AG10803 (cell line): ENCODE measurements around the gene ABI1.

Source experiments
- DNase-seq: peaks from one replicate; pipeline ENCODE4 v3.0.0; 2010; ENCODE audit warnings: low read depth
- H3K4me3 ChIP-seq: 2 replicates; pipeline ENCODE4 v1.5.1; 2011; ENCODE audit warnings: mild to moderate bottlenecking, low read length, control low read depth
- TF ChIP-seq, protein P1 (sequence below): conservative IDR thresholded peaks from 2 replicates; pipeline ENCODE4 v1.5.1; 2011; ENCODE audit warnings: mild to moderate bottlenecking, low read length, control low read depth, inconsistent platforms

The ABI1 gene

DNA sequence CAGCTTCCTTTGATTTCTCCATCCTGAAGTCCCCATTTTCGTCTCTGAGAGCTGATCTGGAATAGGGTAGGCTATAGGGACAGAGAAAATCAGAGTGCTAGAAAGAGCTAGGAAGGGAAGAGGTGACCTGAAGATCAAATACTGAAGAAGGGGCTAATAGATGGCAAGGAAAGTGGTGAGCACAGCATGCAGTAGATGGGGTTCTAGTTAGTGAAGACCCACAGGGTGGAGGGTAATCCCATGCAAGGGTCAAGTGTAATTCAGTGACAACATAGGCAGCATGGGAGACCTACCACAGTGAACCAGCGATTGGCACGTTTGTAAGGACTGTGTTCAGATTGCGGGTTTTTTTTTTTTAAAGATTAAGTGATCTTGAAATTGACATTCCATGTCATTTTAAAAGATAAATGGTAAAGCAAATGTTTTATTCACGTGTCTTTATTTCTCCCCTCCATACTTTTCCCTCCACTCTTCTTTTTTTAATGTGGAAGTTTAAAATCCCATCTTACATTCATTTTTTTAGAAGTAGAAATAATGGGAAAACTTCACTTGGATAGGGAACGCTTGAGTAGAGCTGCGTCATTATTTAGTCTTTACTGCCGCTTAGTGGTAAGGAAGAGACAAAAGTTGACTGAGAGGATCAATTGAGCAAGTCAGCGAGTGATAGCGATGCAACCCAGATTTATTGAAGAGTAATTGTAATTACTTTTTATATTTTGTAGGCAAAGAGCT is 21.0 kb upstream of the ABI1 start:
- peak; percentile 74 for DNase-seq
- no peak overlapping the region for H3K4me3 ChIP-seq
- TF ChIP-seq, protein P1, sequence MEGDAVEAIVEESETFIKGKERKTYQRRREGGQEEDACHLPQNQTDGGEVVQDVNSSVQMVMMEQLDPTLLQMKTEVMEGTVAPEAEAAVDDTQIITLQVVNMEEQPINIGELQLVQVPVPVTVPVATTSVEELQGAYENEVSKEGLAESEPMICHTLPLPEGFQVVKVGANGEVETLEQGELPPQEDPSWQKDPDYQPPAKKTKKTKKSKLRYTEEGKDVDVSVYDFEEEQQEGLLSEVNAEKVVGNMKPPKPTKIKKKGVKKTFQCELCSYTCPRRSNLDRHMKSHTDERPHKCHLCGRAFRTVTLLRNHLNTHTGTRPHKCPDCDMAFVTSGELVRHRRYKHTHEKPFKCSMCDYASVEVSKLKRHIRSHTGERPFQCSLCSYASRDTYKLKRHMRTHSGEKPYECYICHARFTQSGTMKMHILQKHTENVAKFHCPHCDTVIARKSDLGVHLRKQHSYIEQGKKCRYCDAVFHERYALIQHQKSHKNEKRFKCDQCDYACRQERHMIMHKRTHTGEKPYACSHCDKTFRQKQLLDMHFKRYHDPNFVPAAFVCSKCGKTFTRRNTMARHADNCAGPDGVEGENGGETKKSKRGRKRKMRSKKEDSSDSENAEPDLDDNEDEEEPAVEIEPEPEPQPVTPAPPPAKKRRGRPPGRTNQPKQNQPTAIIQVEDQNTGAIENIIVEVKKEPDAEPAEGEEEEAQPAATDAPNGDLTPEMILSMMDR: peak; percentile 91

DNA sequence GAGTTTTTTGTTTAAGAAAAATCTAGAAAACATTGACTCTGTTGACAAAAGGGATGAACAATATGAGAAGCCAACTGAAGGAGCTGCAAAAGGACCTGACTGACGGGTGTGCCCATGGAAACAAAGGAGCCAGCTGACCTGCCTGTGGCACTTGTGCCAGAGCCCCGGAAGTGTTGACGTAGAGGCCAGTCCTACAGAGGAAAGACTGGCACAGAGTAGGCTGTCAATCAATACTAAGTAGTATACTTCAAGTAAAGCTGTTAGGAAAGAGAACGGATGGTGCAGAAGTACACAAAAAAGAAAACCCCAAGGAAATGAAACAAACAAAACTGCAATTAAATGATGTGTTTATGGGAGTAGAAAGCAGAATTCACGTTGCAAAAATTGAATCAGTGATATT is 19.0 kb upstream of the ABI1 start:
- H3K4me3 ChIP-seq: no peak overlapping the region
- TF ChIP-seq, protein P1: no peak
- no peak for DNase-seq

DNA sequence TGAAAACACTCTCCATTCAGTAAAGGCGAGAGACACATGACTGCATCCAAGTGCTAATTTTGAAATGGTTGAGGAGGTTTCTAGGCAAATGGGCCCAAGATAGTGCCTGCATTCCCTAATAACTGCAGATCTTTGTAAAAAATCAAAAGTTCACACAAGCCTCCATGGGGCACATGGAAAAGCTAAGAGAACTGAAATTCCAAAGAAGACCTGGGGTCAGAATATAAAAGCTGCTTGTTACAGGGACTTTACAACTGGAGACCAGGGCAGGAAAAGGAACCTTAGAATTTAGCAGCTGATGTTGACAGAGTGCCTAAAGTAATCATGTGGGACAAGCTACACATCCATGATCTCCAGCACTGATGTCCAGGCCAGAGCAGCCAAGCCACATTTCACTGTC is 10.0 kb upstream of the ABI1 start:
- H3K4me3 ChIP-seq: no peak overlapping the region
- no peak for DNase-seq
- TF ChIP-seq, protein P1: no peak

DNA sequence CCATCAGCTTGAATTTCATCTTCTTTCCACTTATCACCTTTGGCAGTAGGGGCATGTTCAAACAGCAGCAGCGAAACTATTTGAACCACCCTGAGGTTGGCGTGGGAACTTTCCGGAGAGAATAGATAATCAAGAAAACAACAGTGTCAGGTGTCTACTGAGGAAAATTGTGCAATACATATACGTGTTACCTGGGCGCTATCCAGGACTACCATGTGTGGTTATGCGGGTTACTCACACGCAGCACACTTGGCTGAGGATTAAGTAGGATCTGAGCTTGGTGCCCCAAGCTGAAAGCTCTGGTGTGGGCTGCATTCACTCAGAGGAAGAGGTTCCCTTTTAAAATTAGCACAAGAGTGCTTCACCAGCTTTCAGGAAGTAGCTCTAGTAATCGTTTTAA is 8.8 kb upstream of the ABI1 start:
- peak; percentile 12 for DNase-seq
- H3K4me3 ChIP-seq: no peak overlapping the region
- TF ChIP-seq, protein P1: no peak

DNA sequence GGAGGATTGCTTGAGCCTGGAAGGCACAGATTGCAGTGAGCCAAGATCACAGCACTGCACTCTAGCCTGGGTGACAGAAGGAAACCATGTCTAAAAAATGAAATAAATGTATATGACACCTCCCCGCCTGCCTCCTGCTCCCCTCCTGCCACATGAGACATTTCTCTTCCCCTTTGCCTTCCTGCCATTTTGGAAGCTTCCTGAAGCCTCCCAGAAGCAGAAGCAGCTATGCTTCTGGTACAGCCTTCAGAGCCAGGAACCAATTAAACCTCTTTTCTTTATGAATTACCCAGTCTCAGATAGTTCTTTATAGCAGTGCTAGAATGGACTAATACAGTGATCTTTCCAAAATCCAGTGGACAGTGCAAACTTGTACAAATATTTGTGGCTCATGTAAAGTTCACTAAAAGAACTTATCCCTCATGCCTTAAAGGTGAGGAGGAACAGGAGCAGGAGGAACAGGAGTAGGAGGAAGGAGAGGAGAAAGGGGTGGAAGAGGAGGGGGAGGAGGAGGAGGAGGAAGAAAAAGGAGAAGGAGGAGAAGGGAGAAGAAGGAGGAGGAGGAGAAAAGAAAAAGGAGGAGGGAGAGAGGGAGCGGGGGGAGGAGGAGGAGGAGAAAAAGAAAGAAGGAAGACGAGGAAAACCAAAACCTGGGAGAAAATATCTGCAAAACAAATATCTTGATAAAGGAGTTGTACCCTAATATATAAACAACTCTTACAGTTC is 2.8 kb upstream of the ABI1 start:
- TF ChIP-seq, protein P1: no peak
- H3K4me3 ChIP-seq: no peak overlapping the region
- no peak for DNase-seq

DNA sequence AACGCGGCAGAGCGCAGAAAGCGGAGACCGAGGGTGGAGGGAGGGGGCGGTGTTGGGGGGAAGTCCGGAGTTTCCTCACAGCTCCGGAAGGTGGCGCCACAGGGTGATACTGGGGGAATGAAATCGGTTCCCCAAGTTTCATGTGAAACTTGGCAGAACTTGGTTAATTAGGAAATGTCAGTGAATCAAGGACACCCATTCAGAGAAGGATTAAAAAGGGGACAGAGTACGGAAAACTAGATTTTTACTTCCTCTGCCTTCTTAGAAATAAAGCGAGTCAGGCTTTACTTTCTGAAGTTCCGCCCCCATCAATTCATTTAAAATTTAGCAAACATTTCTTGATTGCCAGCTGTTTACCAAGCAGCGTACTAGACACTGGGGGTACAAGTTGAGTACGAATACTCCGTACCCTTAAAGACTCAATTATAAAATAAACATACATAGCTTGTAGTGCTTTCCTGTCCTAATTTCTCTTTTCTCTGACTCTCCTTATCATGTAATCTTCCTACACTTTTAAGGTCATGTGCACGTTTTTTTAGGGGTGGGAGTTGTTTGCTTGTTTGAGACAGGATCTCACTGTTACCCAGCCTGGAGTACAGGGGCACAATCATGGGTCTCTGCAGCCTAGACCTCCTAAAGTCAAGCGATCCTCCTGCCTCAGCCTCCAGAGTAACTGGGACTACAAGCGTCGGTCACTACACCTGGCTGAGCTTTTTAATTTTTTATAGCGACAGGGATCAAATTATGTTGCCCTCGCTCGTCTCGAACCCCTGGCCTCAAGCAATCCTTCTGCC is 644 bp upstream of the ABI1 start:
- no peak for DNase-seq
- TF ChIP-seq, protein P1: peak; percentile 73
- H3K4me3 ChIP-seq: peak overlapping the region; percentile 45
